ENCODE measurements around the gene ST6GALNAC4. TPM values are rescaled to one million over a fixed set of nuclear protein-coding genes. Genes with fewer than 3 reads are reported as not detected.

The ST6GALNAC4 gene
- total RNA-seq, 4 donors from 2014 or later, result 20.3 to 44.8 (median 35.9) TPM

DNA sequence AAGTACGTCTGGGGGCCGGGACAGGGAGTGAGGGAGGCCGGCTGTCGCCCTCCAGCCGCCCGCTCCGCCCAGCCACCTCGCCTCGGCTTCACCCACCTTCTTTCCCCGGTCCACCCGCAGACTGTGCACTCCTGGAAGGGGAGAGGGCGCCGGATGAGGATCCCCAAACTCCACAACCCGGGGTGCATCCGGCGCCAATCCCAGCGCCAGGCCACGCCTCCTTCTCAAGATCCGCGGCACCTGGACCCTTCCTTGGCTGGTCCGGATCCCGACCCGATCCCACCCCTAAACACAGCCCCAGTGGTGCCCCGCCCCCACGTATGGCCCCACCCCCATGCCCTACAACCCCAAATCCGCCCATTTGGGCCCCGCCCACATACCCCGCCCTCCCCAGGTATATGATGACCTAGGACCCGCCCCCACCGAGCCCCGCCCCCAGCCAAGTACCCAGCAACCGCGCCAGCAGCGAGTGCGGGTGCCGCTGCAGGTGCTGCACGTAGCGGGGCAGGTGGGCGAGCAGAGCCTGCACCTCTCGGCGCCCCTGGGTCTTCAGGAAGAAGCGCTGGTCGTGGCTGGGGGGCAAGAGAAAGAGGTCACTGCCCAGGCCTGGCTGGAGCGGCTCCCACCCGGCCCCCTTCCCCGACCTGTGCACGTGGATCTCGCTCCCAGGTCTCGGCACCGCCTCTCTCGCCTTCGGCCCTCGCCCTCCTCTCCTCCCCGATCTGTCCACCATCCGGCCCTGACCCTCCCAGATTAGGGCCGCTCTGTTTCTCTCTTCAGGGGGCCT is 10.6 kb upstream of the ST6GALNAC4 start:
- intact Hi-C loops (cut with DNase I), result loop anchor here (10.0 kb wide), 1 partner anchor 423 kb away; no protein-coding TSS in a partner anchor
- H3K4me3 ChIP-seq, result peak overlapping the region; percentile 15 to 42 (median 22)

DNA sequence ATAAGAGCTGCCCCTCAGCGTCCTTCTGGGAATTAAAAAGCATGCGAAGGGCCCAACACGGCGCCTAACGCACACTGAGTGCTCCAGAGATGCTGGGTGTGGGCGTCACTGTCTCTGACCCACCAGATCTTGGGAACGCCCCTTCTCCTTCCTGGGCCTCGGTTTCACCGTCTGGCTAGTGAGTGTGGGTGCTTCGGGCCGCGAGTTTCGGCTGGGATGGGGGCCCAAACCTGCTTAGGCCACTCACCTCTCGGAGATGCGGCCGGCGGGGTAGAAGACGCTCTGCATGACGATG is 10.0 kb upstream of the ST6GALNAC4 start:
- no peak overlapping the region for H3K27ac ChIP-seq (replicated peaks in 1 of 4)
- peaks cover 0 to 71% (median 24%) of the 10 kb centered on the region in 4 donors for H3K27me3 ChIP-seq
- H3K4me3 ChIP-seq, result peak overlapping the region; percentile 15 to 42 (median 22)
- intact Hi-C loops (cut with DNase I), result loop anchor here (10.0 kb wide), 1 partner anchor 422 kb away; no protein-coding TSS in a partner anchor
- H3K4me1 ChIP-seq, result peaks cover 34 to 45% (median 44%) of the 10 kb centered on the region in 4 donors
- no peaks in the 10 kb centered on the region for H3K36me3 ChIP-seq
- WGBS, result 33% methylated on average over 9 of the region's 19 CpGs
- no peaks in the 10 kb centered on the region for H3K9me3 ChIP-seq
- TF ChIP-seq POLR2AphosphoS5 (IDR thresholded peaks at IDR 0.05) (no peak), EP300 (IDR thresholded peaks at IDR 0.05) (no peak), POLR2A (IDR thresholded peaks at IDR 0.05; ENCODE audit: low read depth) (no peak)
- TF ChIP-seq, protein P1, sequence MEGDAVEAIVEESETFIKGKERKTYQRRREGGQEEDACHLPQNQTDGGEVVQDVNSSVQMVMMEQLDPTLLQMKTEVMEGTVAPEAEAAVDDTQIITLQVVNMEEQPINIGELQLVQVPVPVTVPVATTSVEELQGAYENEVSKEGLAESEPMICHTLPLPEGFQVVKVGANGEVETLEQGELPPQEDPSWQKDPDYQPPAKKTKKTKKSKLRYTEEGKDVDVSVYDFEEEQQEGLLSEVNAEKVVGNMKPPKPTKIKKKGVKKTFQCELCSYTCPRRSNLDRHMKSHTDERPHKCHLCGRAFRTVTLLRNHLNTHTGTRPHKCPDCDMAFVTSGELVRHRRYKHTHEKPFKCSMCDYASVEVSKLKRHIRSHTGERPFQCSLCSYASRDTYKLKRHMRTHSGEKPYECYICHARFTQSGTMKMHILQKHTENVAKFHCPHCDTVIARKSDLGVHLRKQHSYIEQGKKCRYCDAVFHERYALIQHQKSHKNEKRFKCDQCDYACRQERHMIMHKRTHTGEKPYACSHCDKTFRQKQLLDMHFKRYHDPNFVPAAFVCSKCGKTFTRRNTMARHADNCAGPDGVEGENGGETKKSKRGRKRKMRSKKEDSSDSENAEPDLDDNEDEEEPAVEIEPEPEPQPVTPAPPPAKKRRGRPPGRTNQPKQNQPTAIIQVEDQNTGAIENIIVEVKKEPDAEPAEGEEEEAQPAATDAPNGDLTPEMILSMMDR (IDR thresholded peaks at IDR 0.05), result no peak
- DNase-seq (ENCODE audit: extremely low spot score), result no peak

More for the DNA sequence above, 10.6 kb upstream of the ST6GALNAC4 start:
- Histone ChIP-seq H3K4me1 (peaks cover 31 to 44% (median 41%) of the 10 kb centered on the region in 4 donors), H3K9me3 (no peaks in the 10 kb centered on the region), H3K36me3 (no peaks in the 10 kb centered on the region), H3K27me3 (peaks cover 0 to 69% (median 24%) of the 10 kb centered on the region in 4 donors), H3K27ac (replicated peaks in 1 of 4) (no peak overlapping the region)
- TF ChIP-seq EP300 (IDR thresholded peaks at IDR 0.05) (no peak), POLR2AphosphoS5 (IDR thresholded peaks at IDR 0.05) (no peak), POLR2A (IDR thresholded peaks at IDR 0.05; ENCODE audit: low read depth) (no peak)
- TF ChIP-seq, protein P1 (IDR thresholded peaks at IDR 0.05), result no peak
- DNase-seq (ENCODE audit: extremely low spot score), result no peak
- 6% methylated on average over 22 of the region's 56 CpGs for WGBS

DNA sequence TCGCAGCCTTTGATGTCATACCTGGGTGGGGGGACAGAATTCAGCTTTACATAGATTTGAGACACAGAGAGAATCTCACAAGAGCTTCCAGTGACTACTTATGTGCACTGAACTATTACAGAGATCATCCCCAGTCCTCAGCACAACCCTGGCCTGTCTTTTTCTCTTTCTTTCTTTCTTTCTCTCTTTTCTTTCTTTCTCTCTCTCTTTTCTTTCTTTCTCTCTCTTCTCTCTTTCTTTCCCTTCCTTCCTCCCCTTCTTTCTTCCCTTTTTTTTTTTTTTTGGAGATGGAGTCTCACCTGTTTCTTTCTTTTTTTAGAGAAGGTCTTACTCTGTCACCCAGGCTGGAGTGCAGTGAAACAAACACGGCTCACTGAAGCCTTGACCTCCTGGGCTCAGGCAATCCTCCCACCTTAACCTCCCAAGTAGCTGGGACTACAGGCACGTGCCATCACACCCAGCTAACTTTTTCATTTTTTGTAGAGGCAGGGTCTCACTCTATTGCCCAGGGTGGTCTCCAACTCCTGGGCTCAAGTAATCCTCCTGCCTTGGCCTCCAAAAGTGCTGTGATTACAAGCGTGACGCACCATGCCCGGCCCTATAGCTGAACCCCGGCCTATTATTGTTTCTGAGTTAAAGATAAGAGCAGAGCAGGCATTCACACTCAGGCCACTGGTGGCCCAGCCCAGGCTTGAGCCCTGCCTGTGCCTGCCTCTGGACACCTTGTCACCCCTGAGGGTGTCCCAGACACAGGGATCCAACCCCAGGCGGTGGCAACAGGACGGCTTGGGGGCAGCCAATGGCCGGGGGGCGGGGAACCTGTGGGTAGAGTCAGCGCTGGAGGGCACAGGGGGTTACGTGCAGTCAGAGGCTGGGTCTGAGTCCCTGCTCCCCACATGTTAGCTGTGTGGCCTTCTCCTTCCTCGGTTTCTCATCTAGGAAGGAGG is 9.4 kb upstream of the ST6GALNAC4 start:
- Histone ChIP-seq H3K4me1 (peaks cover 37 to 45% (median 44%) of the 10 kb centered on the region in 4 donors), H3K27ac (replicated peaks in 1 of 4) (no peak overlapping the region), H3K27me3 (peaks cover 0 to 72% (median 24%) of the 10 kb centered on the region in 4 donors), H3K4me3 (peak overlapping the region in 1 of 4 donors; percentile 42), H3K36me3 (no peaks in the 10 kb centered on the region), H3K9me3 (no peaks in the 10 kb centered on the region)
- no peak for DNase-seq (ENCODE audit: extremely low spot score)
- TF ChIP-seq EP300 (IDR thresholded peaks at IDR 0.05), result no peak
- no peak for TF ChIP-seq POLR2AphosphoS5 (IDR thresholded peaks at IDR 0.05)
- no peak for TF ChIP-seq POLR2A (IDR thresholded peaks at IDR 0.05; ENCODE audit: low read depth)
- TF ChIP-seq, protein P1 (IDR thresholded peaks at IDR 0.05), result no peak
- intact Hi-C loops (cut with DNase I), result loop anchor here (10.0 kb wide), 1 partner anchor 421 kb away; no protein-coding TSS in a partner anchor
- WGBS, result 90% methylated on average over 6 of the region's 14 CpGs

DNA sequence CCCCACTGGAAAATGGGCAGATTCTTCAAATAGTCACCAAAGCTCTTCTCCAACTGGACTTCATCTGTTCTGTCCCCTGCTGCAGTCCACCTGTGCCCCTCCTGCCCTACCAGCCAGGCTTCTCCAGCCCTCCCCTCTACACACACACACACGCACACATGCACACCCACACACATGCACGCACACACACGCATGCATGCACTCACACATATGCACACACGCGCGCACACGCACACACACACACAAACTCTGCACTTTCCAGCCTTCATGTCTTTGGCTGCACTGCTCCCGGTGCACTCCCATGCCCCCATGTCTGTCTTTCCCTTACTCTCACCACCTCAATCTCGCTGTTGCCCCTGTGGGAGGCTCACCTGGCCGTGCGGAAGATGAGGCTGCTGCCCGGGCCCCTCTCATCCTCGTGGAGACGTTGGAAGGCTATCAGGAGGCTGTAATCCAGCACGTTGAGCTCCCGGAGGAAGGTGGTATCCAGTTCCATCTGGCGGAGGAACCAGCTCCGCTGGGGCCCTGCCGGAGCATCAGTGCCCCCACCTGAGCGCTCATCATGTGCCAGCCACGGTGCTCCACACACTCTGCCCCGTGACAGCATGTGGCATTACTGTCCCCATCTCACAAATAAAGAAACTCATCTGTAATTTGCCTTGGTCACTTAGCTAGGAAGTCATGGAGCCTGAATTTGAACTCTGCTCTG is 8.0 kb upstream of the ST6GALNAC4 start:
- TF ChIP-seq EP300 (IDR thresholded peaks at IDR 0.05), result no peak
- TF ChIP-seq, protein P1 (IDR thresholded peaks at IDR 0.05), result no peak
- no peak for TF ChIP-seq POLR2AphosphoS5 (IDR thresholded peaks at IDR 0.05)
- no peak for TF ChIP-seq POLR2A (IDR thresholded peaks at IDR 0.05; ENCODE audit: low read depth)
- no peaks in the 10 kb centered on the region for H3K9me3 ChIP-seq
- peaks cover 31 to 45% (median 39%) of the 10 kb centered on the region in 4 donors for H3K4me1 ChIP-seq
- peaks cover 0 to 72% (median 24%) of the 10 kb centered on the region in 4 donors for H3K27me3 ChIP-seq
- DNase-seq (ENCODE audit: extremely low spot score), result no peak
- WGBS, result 93% methylated on average over 19 of the region's 22 CpGs
- no peak overlapping the region for H3K27ac ChIP-seq (replicated peaks in 1 of 4)
- no peaks in the 10 kb centered on the region for H3K36me3 ChIP-seq
- no peak overlapping the region for H3K4me3 ChIP-seq
- intact Hi-C loops (cut with DNase I), result loop anchor here (5.0 to 10.0 kb wide), 3 partner anchors 123 to 420 kb away; partner anchors contain the start of genes CDK9 and FPGS

Measured in esophagus muscularis mucosa (tissue), 4 donors.